HG02970 (cell line): ENCODE measurements around the gene PCSK5.

ENCODE experiments used
- ATAC-seq: cut with Tn5 transposase; IDR thresholded peaks from one replicate; pipeline ENCODE4 v1.9.1; 2021; ENCODE audit warnings: mild to moderate bottlenecking, moderate library complexity, moderate number of reproducible peaks; ENCODE audit not compliant: unreplicated experiment, low FRiP score

Gene PCSK5

GRCh38 chr9:76166526-76166925 is 276.1 kb downstream of the PCSK5 start:
- ATAC-seq, result no peak

DNA sequence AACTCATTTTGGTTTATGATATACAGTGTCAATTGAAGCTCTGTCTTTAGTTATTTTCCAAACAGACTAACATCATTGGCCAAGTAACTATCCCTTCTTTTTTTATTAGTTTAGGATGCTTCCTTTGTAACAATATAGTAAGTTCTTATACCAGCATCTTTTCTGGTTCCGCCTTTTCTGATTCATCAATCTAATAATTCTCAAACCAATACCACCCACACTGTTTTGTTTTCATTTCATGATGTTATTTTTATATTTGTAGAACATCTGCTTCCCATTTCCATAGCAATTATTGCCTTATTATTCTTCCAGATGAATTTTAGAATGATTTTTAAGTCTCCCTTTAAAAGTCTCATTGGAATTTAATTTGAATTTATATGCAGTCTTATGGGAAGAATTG is 285.7 kb downstream of the PCSK5 start:
- ATAC-seq, result no peak

DNA sequence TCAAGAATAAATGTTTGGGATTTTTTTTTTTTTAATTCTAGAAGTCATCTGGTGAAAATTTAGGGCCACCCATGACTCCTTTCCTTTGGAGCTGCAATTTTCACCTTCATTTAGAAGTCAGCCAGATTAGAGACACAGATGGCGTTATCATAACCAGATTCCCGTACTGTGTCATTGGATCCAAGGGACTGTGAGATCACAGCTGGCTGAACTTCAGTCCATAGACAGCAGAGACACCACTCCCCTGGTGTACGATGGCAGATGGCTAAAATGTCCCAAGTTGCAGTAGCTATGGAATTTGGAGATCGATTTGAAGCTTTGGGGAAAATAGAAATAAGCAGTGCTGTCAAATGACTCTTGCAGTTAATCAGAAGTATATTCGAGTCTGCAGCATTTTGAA is 287.5 kb downstream of the PCSK5 start:
- no peak for ATAC-seq

DNA sequence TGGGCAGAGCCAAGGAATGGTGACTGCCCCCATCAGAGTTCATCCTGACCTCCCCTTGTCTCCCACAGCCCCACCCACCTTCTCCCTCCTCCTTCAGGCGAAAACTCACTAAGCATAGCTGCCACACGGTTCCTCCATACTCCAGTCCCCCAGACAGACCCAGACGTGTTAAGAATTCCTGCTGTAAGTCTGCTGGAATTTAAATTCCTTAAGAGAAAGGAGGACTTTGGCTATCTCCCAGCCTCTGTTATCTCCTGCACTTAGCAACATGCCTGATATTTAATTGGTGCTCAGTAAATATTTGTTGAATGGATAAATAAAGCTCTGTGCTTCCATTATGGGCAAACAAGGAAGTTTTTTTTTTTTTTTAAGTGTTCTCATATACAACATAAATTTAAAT is 290.1 kb downstream of the PCSK5 start:
- no peak for ATAC-seq

- ATAC-seq, result no peak
Measured at GRCh38 chr9:76181020-76181641, 290.7 kb downstream of the PCSK5 start.

GRCh38 chr9:76181781-76182180 is 291.3 kb downstream of the PCSK5 start:
- ATAC-seq, result no peak

- ATAC-seq, result no peak
Measured at GRCh38 chr9:76185432-76185831, 295.0 kb downstream of the PCSK5 start.

DNA sequence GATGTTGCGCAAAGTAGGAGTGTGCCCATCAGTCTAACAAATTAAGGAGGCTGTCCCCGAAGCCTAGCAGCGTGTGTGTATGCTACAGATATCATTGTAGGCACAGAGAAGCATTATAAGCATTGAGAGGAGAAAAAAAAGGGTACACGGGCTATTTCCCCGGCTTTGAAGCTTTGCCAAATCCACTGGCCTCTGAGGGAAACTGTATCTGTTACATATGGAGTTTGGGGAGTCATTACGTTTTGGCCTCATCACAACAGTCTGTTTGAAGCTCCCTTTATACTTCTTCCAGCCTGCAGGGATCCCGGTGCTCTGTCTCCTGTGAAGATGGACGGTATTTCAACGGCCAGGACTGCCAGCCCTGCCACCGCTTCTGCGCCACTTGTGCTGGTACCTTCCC is 297.8 kb downstream of the PCSK5 start:
- ATAC-seq, result no peak

DNA sequence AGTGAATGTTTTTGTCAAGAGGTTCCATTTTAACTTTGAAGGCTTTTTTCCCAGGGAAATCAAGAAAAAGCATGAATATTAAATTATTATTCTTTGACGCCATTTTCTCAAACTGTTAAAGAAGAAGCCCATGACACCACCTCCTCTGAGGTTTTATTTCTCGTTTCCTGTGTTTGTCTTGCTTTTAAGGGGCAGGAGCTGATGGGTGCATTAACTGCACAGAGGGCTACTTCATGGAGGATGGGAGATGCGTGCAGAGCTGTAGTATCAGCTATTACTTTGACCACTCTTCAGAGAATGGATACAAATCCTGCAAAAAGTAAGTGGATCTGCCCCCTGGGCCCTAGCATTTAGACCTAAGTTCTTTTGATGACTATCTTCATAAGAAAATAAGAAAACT is 298.4 kb downstream of the PCSK5 start:
- ATAC-seq, result no peak

DNA sequence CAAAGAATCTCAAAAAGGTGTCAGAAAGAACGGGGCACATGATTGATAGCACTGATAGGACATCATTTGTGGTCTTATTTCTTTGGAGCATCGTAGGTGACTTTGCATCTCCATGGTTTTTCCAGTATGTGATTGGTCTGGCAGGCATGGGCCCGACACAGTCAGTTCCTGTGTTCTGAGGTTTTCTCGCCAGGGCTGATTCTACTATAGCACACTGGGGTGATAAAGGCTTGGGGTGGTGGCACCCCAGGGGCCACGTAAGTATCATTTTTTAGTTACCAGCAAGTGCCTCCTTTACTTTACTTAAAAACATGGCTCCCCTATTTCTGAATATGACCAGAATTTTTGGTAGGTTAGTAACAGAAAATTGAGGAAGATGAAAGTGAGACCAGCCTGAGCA is 301.0 kb downstream of the PCSK5 start:
- ATAC-seq, result no peak

- ATAC-seq, result no peak
Measured at GRCh38 chr9:76192013-76192412, 301.5 kb downstream of the PCSK5 start.

- ATAC-seq, result no peak
Measured at GRCh38 chr9:76194896-76195295, 304.4 kb downstream of the PCSK5 start.

DNA sequence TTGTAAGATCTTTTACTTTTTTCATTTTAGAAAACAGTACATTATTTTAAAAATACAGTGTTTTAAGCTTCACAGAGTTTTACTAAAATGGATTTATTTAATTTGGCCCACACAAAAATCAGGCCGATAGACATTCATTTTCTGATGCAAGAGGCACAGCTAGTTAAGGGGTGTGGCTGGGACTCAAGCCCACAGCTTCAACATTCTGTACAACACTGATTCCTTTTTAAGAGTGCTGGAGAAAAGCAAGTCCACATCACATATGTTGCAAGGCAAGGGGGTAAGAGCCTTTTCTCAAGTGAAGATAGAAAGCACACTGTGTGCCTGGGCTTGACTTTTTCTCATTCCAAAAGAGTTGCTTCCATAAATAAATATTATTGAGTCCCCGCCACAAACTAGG is 307.9 kb downstream of the PCSK5 start:
- no peak for ATAC-seq

DNA sequence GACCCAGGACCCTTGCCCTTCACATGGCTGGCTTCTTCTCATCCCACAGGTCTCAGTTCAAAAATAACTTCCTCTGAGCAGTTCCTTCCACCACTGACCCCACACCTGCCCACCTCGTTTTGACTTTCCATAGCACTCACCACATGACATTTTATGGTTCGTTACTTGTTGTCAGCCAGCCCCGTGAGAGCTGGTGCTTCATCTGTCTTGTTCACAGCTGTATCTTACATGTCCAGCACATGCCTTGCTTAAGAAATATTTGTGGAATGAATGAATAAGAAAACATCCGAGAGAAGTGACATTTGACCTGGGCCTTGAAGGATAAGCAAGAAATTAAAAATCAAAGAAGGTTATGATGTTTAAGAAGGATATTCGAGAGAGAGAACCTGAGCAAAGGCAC is 309.8 kb downstream of the PCSK5 start:
- ATAC-seq, result no peak

DNA sequence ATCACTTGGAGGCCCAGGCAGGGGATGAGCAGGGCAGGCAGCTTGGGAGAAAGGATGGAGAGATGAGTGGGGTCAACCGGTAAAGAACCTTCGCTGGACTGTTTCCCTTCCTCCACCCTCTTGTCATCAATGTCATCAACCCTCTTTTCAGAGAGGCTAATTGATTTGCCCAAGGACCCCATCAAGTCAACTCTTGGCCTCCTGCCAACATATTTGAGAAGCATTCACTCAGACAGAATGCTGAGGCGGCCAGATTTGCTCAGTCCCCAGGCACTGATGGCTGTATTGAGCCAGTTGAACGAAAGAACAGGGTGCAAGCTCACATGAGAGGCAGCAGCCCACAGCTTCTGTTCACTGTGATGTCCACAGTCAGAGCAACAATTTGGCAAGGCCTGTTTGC is 310.3 kb downstream of the PCSK5 start:
- ATAC-seq, result no peak

- no peak for ATAC-seq
Measured at GRCh38 chr9:76203373-76203772, 312.9 kb downstream of the PCSK5 start.

DNA sequence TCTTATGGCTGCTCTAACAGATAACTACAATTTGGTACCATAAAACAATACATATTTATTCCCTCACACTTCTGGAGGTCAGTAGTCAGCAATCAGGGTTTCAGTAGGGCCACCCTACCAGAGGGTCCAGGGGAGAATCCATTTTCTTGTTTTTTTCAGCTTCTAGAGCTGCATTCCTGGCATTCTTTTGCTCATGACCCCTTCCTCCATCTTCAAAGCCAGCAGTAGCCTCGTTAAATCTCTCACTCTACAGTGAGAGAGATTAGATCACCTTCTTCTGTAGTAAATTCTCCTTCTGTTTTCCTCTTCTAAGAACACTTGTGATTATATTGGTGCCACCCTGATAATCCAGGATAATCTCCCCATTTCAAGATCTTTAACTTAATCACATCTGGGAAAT is 316.3 kb downstream of the PCSK5 start:
- no peak for ATAC-seq

- no peak for ATAC-seq
Measured at GRCh38 chr9:76213751-76214150, 323.3 kb downstream of the PCSK5 start.

- ATAC-seq, result no peak
Measured at GRCh38 chr9:76215066-76215465, 324.6 kb downstream of the PCSK5 start.

- ATAC-seq, result no peak
Measured at GRCh38 chr9:76216161-76216649, 325.7 kb downstream of the PCSK5 start.

- no peak for ATAC-seq
Measured at GRCh38 chr9:76218117-76218885, 327.8 kb downstream of the PCSK5 start.

- ATAC-seq, result no peak
Measured at GRCh38 chr9:76218886-76219445, 328.5 kb downstream of the PCSK5 start.
